GM21515 (cell line): Measurements from ENCODE around the gene WIZ.
A peak's percentile ranks its signal among the peaks of the same experiment; 100 is the strongest.
"Not testable (repeated sequence)": the region's sequence is repeated elsewhere in the genome, so short reads cannot be mapped to it uniquely, and the experiment has no call there.

Experiments
- ATAC-seq: cut with Tn5 transposase; IDR thresholded peaks from one replicate; pipeline ENCODE4 v1.9.1; 2021; ENCODE audit not compliant: unreplicated experiment

Gene WIZ

GRCh38 chr19:15412832-15413231, 36.9 kb downstream of the WIZ start:
- no peak for ATAC-seq

GRCh38 chr19:15411351-15411750, 38.4 kb downstream of the WIZ start:
- ATAC-seq: not testable (repeated sequence)

- ATAC-seq: no peak
Observed at GRCh38 chr19:15404780-15405211, 45.0 kb downstream of the WIZ start.

- ATAC-seq: no peak
Observed at GRCh38 chr19:15404097-15404779, 45.5 kb downstream of the WIZ start.

GRCh38 chr19:15403151-15403531, 46.6 kb downstream of the WIZ start:
- ATAC-seq: no peak

GRCh38 chr19:15402411-15403150, 47.2 kb downstream of the WIZ start:
- ATAC-seq: no peak

GRCh38 chr19:15401397-15401710, 48.4 kb downstream of the WIZ start:
- no peak for ATAC-seq

GRCh38 chr19:15400521-15401396, 49.0 kb downstream of the WIZ start:
- no peak for ATAC-seq

GRCh38 chr19:15399635-15400034, 50.1 kb downstream of the WIZ start:
- no peak for ATAC-seq

- no peak for ATAC-seq
Observed at GRCh38 chr19:15399234-15399515, 50.6 kb downstream of the WIZ start.

- ATAC-seq: no peak
Observed at GRCh38 chr19:15398501-15399233, 51.1 kb downstream of the WIZ start.

- no peak for ATAC-seq
Observed at GRCh38 chr19:15397782-15398181, 52.0 kb downstream of the WIZ start.

GRCh38 chr19:15397236-15397635, 52.5 kb downstream of the WIZ start:
- ATAC-seq: no peak

- no peak for ATAC-seq
Observed at GRCh38 chr19:15396436-15396835, 53.3 kb downstream of the WIZ start.

- ATAC-seq: not testable (repeated sequence)
Observed at GRCh38 chr19:15395251-15395650, 54.5 kb downstream of the WIZ start.

- ATAC-seq: no peak
Observed at GRCh38 chr19:15394426-15394825, 55.3 kb downstream of the WIZ start.

- ATAC-seq: no peak
Observed at GRCh38 chr19:15393963-15394362, 55.8 kb downstream of the WIZ start.

GRCh38 chr19:15390814-15391213, 58.9 kb downstream of the WIZ start:
- no peak for ATAC-seq

GRCh38 chr19:15381864-15382263, 67.9 kb downstream of the WIZ start:
- no peak for ATAC-seq

- ATAC-seq: no peak
Observed at GRCh38 chr19:15381429-15381828, 68.3 kb downstream of the WIZ start.

- peak; percentile 24 for ATAC-seq
Observed at GRCh38 chr19:15379999-15380647, 69.6 kb downstream of the WIZ start.
